OCI-LY1 (cell line): ENCODE data around the gene PTPRA.

Experiments used
- EZH2 ChIP-seq: fragments of 200-600 bp; sonication (generic), shearing (Covaris generic); IDR thresholded peaks from 2 replicates; pipeline ENCODE4 v1.8.0; 2017; ENCODE audit warnings: borderline replicate concordance, mixed run types, mild to moderate bottlenecking, antibody characterized with exemption, low read length, moderate library complexity, mixed read lengths
- TF ChIP-seq, protein P1 (sequence below): fragments of 200-600 bp; sonication (generic), shearing (Covaris generic); IDR thresholded peaks from 2 replicates; pipeline ENCODE4 v1.5.1; 2017; ENCODE audit warnings: mild to moderate bottlenecking, antibody characterized with exemption, low read length, moderate library complexity, mixed read lengths

- TF ChIP-seq, protein P1, sequence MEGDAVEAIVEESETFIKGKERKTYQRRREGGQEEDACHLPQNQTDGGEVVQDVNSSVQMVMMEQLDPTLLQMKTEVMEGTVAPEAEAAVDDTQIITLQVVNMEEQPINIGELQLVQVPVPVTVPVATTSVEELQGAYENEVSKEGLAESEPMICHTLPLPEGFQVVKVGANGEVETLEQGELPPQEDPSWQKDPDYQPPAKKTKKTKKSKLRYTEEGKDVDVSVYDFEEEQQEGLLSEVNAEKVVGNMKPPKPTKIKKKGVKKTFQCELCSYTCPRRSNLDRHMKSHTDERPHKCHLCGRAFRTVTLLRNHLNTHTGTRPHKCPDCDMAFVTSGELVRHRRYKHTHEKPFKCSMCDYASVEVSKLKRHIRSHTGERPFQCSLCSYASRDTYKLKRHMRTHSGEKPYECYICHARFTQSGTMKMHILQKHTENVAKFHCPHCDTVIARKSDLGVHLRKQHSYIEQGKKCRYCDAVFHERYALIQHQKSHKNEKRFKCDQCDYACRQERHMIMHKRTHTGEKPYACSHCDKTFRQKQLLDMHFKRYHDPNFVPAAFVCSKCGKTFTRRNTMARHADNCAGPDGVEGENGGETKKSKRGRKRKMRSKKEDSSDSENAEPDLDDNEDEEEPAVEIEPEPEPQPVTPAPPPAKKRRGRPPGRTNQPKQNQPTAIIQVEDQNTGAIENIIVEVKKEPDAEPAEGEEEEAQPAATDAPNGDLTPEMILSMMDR = no peak
- TF ChIP-seq EZH2 = no peak
Measured at GRCh38 chr20:3082306-3082951, 209.1 kb downstream of the PTPRA start.
